NCI-H82 (cell line): ENCODE measurements around the gene PGLYRP3.

Source experiments
- DNase-seq: peaks from one replicate; lab custom pipeline; 2025; lab: John Stamatoyannopoulos, UW

Gene PGLYRP3

GRCh38 chr1:153260585-153261280 is 52.0 kb downstream of the PGLYRP3 start:
- DNase-seq = peak; percentile 35

- no peak for DNase-seq
These were observed 53.4 kb downstream of the PGLYRP3 start, which contains the start of gene LORICRIN for GRCh38 chr1:153259387-153259786. Gene LORICRIN (plus strand): TSS chr1:153259687. CDS start chr1:153260950, 1,263 bp downstream.

DNA sequence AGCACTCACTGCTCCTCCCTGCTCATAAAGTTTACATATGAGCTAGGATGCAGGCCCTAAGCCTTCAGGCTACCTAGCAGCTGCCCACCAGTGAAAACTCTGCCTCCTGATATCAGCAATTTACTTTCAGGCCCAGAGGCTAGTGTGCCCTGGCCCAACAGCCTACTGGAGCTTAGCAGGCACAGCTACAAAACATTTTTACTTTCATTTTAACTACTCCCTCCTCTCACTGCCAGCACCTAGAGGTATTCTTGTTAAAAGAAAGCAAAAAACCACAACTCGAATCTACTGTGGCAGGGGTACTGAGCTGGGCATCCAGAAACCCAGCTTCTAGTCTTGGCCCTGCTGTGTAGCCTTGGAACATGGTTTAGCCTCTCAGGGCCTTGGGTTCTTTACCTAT is 59.1 kb downstream of the PGLYRP3 start:
- peak; percentile 61 for DNase-seq

- DNase-seq = peak; percentile 95
These were observed 59.7 kb downstream of the PGLYRP3 start for GRCh38 chr1:153253076-153253475.

DNA sequence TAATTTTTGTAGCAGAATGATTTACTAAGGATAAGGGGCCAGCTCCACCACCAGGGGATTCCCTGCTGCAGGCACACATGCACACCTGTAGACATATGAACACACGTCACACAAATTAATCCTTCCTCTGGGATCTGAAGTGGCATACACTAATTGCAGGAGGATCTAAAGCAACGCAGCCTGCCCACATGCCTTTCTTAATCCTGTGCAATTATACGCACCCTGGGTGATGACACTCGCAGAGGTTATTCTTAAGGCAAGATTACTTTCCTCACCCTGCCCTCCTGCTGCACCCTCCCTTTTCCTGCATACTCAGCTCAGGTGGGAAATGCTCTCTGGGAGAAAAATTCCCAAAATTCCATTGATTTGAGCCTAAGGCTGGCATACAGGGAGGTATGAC is 60.8 kb downstream of the PGLYRP3 start:
- peak; percentile 94 for DNase-seq

GRCh38 chr1:153251562-153251961 is 61.2 kb downstream of the PGLYRP3 start:
- DNase-seq = no peak

GRCh38 chr1:153251087-153251486 is 61.7 kb downstream of the PGLYRP3 start:
- DNase-seq = no peak

- DNase-seq = no peak
These were observed 62.6 kb downstream of the PGLYRP3 start for GRCh38 chr1:153250166-153250565.

DNA sequence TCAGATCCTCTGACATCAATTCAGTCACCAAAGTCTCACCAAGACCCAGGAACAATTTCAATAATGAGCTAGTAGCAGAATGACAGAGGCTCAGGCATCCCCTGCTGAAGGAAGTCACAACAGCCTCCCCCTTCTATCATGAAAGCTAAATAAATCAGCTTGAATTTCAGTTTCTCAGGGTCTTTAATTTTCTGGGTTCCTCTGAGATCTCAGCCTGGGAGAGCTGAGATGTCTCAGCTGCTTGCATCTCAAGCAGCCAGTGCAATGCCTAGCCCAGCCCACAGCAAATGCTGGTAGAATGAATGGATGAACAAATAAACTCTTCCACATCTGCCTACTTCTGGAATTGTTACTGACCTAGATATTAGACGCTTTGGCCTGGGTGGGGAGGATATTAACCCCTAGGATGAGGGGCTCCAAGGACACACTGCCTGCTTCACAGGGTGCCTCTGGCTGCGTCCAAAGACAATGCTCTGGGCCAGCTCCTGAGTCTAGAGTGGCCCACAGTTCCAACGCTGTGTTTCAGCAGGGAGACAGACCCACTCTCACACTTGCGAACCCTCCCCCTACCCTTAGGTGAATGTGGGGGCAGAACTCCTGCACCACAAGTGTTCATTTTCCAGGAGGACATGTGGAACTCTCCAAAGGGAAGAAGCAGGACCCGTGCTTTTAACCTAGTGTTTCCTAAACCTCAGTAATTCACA is 64.4 kb downstream of the PGLYRP3 start:
- DNase-seq = no peak
